Heart left ventricle (tissue), 13 donors: ENCODE results near the gene ASPDH.

ENCODE experiments used
- CTCF ChIP-seq, 12 donors: fragments of 200-600 bp; sonication (generic) in 4 of 12; IDR thresholded peaks; one replicate each; pipeline versions ENCODE4 v1.5.0 to v1.8.0; 2018 to 2022; ENCODE audit warnings: antibody characterized with exemption in 12 of 12, mild to moderate bottlenecking in 5 of 12
- POLR2A ChIP-seq, 2 donors: fragments of 450-650 bp; IDR thresholded peaks; one replicate each; pipeline ENCODE4 v1.6.1; 2017; ENCODE audit warnings: antibody characterized with exemption in 2 of 2, mild to moderate bottlenecking in 2 of 2, moderate library complexity in 2 of 2
- donor health status: ischemic (EF 13 %, LVEDD 7.1; RV severe dilation, severe dysfunction).
- donor health status: DM: no; HTN: yes; CAD: no.
- donor health status: DM: no; HTN: no; CAD: no.
- donor health status: ischemic (EF 25% LVEDD 6.9; RV normal size, moderate dysfunction).
- donor health status: ischemic (EF 25% LVEDD 5.7; RV mildly dilated, moderate dysfunction).
- donor health status: ischemic (EF 35%, LVEDD 5.7; RV mildly dilated, moderate dysfunction).
- donor health status: nonischemic (EF 11% LVEDD 7.7; RV severe dilation, severe dysfunction).
- donor health status: DM: yes; HTN: yes; CAD: no.
- donor health status: PGD.
- donor health status: ischemic (EF 29% LVEDD 5.4; RV normal size, mild dysfunction).
- donor health status: nonischemic (EF 23%, LVEDD 6.1; RV moderate dilation, normal function).

- no peak for TF ChIP-seq POLR2A (IDR thresholded peaks at IDR 0.05)
- TF ChIP-seq CTCF (IDR thresholded peaks at IDR 0.05) = no peak
These were observed 844 bp upstream of the ASPDH start for GRCh38 chr19:50514346-50515167.
